SK-N-SH (cell line): ENCODE measurements around the gene DGCR6L.
"Not testable (repeated sequence)": the region's sequence is repeated elsewhere in the genome, so short reads cannot be mapped to it uniquely, and the experiment has no call there.

ENCODE experiments used
- EZH2phosphoT487 ChIP-seq: fragments of 200-600 bp; sonication (generic); IDR thresholded peaks from 2 replicates; pipeline ENCODE4 v1.6.1; 2017; ENCODE audit warnings: low read depth, mixed run types, mild to moderate bottlenecking, antibody characterized with exemption, moderate library complexity, borderline replicate concordance
- FOXJ3 ChIP-seq: sonication (generic); formaldehyde crosslinking; IDR thresholded peaks from 2 replicates; pipeline ENCODE4 v1.5.1; 2020; ENCODE audit warnings: mild to moderate bottlenecking, missing genetic modification reagents
- GABPA ChIP-seq: IDR thresholded peaks from 2 replicates; pipeline ENCODE4 v1.4.0; 2012; ENCODE audit warnings: low read depth, mild to moderate bottlenecking
- NFIC ChIP-seq: IDR thresholded peaks from 2 replicates; pipeline ENCODE4 v1.4.0; 2012; ENCODE audit warnings: borderline replicate concordance
- RAD21 ChIP-seq: IDR thresholded peaks from 2 replicates; pipeline ENCODE4 v1.6.1; 2012; ENCODE audit warnings: mild to moderate bottlenecking, low read length
- TF ChIP-seq, protein P1 (sequence below): fragments of 200-600 bp; sonication (generic); IDR thresholded peaks from 2 replicates; pipeline ENCODE4 v1.6.1; 2017; ENCODE audit warnings: antibody characterized with exemption, mild to moderate bottlenecking, moderate library complexity

DNA sequence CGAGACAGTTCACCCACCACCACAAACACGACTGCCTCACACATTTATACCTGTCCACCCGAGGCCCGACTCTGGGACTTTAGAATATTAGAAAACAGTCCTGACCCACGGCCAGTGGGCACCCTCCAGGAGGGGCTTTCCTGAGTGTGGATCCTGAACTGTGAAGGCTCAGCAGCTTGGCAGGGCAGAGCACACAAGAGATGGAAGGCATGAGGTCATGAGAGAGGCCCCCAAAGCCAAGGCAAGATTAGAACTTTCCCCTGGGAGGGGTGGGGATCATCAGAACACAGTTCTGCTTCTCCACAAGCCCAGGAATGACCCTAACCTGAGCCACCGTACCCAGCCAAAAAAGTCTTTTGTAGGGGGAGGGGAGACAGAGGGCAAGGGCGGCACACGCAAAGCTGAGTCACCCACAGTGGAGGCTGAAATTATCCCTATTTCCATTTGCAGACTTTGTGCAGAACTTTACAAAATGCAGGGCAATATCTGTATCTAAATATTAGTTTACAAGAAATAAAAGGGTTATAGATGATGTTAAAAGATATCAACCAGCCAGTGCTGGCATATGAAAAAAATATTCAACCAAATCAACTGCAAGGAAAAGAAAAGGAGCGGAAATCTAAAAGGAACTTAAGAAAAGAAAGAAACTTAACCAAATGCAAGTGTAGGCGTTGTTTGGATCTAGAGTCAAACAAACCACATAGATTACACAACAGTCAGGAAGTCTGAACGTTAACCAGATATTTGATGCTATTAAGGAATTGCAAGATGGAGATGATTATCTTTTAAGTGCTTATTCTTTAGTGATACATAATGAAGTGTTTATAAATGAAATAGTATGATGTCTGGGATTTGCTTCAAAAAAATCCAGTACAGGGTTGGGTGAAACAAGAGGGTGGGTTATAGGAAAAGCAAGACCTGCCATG, 44.7 kb upstream of the DGCR6L start:
- not testable (repeated sequence) for TF ChIP-seq EZH2phosphoT487; FOXJ3 (CRISPR knock-in tag); RAD21; NFIC; GABPA
- TF ChIP-seq, protein P1, sequence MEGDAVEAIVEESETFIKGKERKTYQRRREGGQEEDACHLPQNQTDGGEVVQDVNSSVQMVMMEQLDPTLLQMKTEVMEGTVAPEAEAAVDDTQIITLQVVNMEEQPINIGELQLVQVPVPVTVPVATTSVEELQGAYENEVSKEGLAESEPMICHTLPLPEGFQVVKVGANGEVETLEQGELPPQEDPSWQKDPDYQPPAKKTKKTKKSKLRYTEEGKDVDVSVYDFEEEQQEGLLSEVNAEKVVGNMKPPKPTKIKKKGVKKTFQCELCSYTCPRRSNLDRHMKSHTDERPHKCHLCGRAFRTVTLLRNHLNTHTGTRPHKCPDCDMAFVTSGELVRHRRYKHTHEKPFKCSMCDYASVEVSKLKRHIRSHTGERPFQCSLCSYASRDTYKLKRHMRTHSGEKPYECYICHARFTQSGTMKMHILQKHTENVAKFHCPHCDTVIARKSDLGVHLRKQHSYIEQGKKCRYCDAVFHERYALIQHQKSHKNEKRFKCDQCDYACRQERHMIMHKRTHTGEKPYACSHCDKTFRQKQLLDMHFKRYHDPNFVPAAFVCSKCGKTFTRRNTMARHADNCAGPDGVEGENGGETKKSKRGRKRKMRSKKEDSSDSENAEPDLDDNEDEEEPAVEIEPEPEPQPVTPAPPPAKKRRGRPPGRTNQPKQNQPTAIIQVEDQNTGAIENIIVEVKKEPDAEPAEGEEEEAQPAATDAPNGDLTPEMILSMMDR, result not testable (repeated sequence)
